ENCODE results near the gene LIMD2.

GRCh38 chr17:63682441-63682840 lies 17.5 kb downstream of the LIMD2 start:
- TF ChIP-seq POLR2A (IDR thresholded peaks at IDR 0.05) (no peak), CTCF (IDR thresholded peaks at IDR 0.05) (no peak)
